ENCODE data around the gene UQCC3.
"Not testable (repeated sequence)": the region's sequence is repeated elsewhere in the genome, so short reads cannot be mapped to it uniquely, and the experiment has no call there.

Gene UQCC3

DNA sequence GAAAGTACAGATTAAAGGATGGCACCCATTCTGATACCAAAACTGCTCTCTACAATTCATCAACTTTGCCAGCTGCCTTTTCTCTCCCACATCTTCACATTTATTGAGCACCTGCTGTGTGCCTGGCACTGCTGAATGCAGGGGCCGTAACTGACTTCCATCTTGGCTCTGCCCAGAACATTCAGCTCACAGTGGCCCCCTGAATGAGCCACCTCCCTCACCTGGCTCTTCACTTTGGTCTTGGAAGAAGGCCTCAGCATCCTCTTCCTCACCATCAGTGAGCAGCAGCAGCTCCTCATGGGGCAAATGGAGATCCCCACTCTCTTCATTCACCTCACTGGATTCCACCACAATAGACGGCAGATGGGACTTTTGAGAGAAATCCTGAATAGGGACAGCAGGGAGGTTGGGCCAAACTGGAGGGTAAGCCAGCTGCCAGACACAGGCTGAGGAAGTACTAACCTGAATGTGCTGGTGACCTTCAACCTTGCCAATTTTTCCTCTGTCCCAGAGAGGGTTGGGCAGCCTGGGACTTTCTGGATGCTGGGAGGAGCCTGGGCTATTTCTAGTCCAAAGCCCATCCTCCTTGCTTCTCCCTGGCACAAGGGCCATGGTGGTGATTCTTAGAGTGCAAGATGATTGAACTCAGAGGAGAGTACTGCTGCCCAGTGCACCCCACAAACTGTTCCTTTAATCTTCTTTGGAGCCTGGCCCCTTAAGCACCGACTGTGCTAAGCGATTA is 1.9 kb upstream of the UQCC3 start:
- H3K27me3 ChIP-seq (ENCODE audit: control insufficient read depth, insufficient read depth, low read length) = no peaks in the 10 kb centered on the region
- H3K4me1 ChIP-seq (ENCODE audit: control insufficient read depth, insufficient read depth, low read length) = peaks cover 43% of the 10 kb centered on the region
- peaks cover 11% of the 10 kb centered on the region for H3K36me3 ChIP-seq (ENCODE audit: control insufficient read depth, insufficient read depth, low read length)
- no peaks in the 10 kb centered on the region for H3K9me3 ChIP-seq (ENCODE audit: control insufficient read depth, low read length)
- H3K9ac ChIP-seq (ENCODE audit: low read length) = peak overlapping the region; percentile 17
- no peak overlapping the region for H3K4me3 ChIP-seq (ENCODE audit: low read length)

DNA sequence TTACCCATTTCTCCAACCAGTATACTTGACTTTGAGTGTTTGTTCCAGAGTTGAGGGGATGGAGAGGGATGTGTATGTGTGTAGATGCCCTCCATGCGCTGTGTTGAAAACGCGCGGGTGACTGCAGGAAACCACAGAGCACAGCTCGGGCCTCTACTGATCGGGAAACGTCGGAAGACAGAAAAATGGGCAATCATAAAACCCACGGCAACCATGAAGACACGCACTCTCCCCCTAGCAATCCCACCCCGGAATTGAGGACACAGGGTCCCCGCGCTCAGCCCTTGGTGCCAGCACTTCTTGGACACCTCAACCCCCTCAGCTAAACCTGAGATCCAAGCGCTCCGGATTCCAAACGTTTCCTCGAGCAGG is 251 bp upstream of the UQCC3 start:
- Histone ChIP-seq H3K27me3 (ENCODE audit: control insufficient read depth, insufficient read depth, low read length) (no peaks in the 10 kb centered on the region), H3K4me3 (ENCODE audit: low read length) (peak overlapping the region; percentile 98), H3K36me3 (ENCODE audit: control insufficient read depth, insufficient read depth, low read length) (peaks cover 8% of the 10 kb centered on the region), H3K9ac (ENCODE audit: low read length) (peak overlapping the region; percentile 94), H3K9me3 (ENCODE audit: control insufficient read depth, low read length) (no peaks in the 10 kb centered on the region), H3K4me1 (ENCODE audit: control insufficient read depth, insufficient read depth, low read length) (peaks cover 40% of the 10 kb centered on the region)

DNA sequence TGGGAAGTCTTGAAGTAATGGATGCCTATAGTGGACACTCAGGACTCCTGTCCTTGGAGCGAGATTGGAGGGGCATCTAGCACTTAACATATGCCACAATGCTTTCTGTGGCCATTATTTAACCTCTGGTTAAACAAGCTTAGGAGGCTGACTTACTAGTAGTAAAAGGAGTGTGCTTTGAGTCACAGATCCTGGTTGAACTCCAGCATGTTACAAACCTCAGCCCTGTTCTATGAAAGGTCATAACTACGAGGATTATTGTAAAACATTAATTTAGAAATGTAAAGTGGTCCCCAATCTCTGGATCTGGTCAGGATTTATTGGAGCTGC is 1.7 kb downstream of the UQCC3 start:
- Histone ChIP-seq H3K4me1 (ENCODE audit: control insufficient read depth, insufficient read depth, low read length) (peaks cover 29% of the 10 kb centered on the region), H3K9ac (ENCODE audit: low read length) (peak overlapping the region; percentile 94), H3K36me3 (ENCODE audit: control insufficient read depth, insufficient read depth, low read length) (no peaks in the 10 kb centered on the region), H3K27me3 (ENCODE audit: control insufficient read depth, insufficient read depth, low read length) (no peaks in the 10 kb centered on the region), H3K9me3 (ENCODE audit: control insufficient read depth, low read length) (no peaks in the 10 kb centered on the region), H3K4me3 (ENCODE audit: low read length) (no peak overlapping the region)

DNA sequence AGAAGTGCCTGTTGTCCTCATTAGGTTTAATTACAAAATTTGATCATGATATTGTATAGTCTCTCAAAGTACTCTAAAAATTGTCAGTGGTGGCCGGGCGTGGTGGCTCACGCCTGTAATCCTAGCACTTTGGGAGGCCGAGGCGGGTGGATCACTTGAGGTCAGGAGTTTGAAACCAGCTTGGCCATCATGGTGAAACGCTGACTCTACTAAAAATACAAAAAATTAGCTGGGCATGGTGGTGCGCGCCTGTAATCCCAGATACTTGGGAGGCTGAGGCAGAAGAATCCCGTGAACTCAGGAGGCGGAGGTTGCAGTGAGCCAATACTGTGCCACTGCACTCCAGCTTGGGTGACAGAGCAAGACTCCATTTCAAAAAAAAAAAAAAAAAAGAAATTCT is 3.9 kb downstream of the UQCC3 start:
- not testable (repeated sequence) for H3K36me3 ChIP-seq (ENCODE audit: control insufficient read depth, insufficient read depth, low read length); H3K27me3 ChIP-seq (ENCODE audit: control insufficient read depth, insufficient read depth, low read length); H3K4me3 ChIP-seq (ENCODE audit: low read length); H3K9ac ChIP-seq (ENCODE audit: low read length); H3K9me3 ChIP-seq (ENCODE audit: control insufficient read depth, low read length)
- H3K4me1 ChIP-seq (ENCODE audit: control insufficient read depth, insufficient read depth, low read length) = peaks cover 17% of the 10 kb centered on the region

DNA sequence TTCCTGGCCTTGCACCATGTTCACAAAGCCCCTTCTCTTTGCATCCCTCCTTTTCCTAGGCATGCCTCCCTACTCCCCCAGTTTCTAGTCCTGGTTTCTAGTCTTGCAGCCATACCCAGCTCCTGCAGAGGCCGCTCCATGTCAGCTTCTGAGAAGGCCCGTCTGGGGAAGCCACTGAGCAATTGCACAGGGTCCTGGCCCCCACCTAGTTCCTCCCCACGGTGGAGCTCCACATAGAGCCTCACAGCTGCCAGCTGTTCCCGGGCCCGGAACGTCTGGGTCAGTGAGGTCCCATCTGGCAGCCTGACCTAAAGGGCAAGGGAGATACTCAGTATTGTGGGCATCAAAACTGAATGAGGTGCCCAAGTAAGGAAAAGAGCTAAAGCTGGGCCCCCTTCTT is 5.2 kb downstream of the UQCC3 start:
- H3K36me3 ChIP-seq (ENCODE audit: control insufficient read depth, insufficient read depth, low read length) = no peaks in the 10 kb centered on the region
- H3K27me3 ChIP-seq (ENCODE audit: control insufficient read depth, insufficient read depth, low read length) = no peaks in the 10 kb centered on the region
- H3K4me3 ChIP-seq (ENCODE audit: low read length) = no peak overlapping the region
- H3K9ac ChIP-seq (ENCODE audit: low read length) = no peak overlapping the region
- peaks cover 17% of the 10 kb centered on the region for H3K4me1 ChIP-seq (ENCODE audit: control insufficient read depth, insufficient read depth, low read length)
- H3K9me3 ChIP-seq (ENCODE audit: control insufficient read depth, low read length) = no peaks in the 10 kb centered on the region

DNA sequence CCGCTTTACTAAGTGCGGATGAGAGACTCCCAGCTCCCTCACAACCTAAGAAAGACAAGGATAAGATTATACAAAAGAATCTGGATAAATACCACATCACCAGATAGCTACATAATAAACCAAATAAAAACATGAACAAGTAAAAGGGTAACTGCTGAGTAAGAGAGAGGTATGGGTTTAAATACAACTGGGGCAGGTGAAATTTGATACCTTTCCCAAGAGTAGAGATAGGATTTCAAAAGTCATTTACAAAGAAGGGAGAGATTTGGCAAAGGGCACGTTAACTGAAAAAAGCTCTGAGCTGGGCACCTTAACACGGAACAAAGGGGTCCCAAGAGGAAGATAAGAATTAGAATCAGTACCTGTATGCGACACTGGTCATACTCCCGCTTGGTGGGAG is 5.7 kb downstream of the UQCC3 start:
- H3K9ac ChIP-seq (ENCODE audit: low read length) = no peak overlapping the region
- H3K27me3 ChIP-seq (ENCODE audit: control insufficient read depth, insufficient read depth, low read length) = no peaks in the 10 kb centered on the region
- no peaks in the 10 kb centered on the region for H3K9me3 ChIP-seq (ENCODE audit: control insufficient read depth, low read length)
- peaks cover 17% of the 10 kb centered on the region for H3K4me1 ChIP-seq (ENCODE audit: control insufficient read depth, insufficient read depth, low read length)
- no peak overlapping the region for H3K4me3 ChIP-seq (ENCODE audit: low read length)
- H3K36me3 ChIP-seq (ENCODE audit: control insufficient read depth, insufficient read depth, low read length) = no peaks in the 10 kb centered on the region

DNA sequence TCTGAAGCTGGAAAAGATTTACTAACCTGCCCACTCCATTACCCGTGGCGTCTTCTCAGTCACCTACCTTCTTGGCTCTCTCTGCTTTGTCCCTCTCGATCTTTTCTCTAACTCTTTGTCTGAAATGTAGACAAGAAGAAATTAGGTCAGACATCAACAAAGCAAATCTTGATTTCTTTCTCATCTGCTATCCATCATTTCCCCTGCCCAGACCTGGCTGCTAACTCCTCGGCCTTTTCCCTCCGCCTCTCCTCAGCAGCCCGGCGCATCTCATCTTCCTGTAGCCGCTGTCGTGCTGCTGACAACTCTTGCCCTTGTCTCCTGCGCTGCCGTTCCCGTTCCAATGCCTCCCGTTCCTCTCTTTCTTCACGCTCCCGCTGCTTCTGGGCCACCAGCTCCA is 6.2 kb downstream of the UQCC3 start:
- peaks cover 11% of the 10 kb centered on the region for H3K4me1 ChIP-seq (ENCODE audit: control insufficient read depth, insufficient read depth, low read length)
- no peaks in the 10 kb centered on the region for H3K36me3 ChIP-seq (ENCODE audit: control insufficient read depth, insufficient read depth, low read length)
- H3K9ac ChIP-seq (ENCODE audit: low read length) = peak overlapping the region; percentile 90
- no peaks in the 10 kb centered on the region for H3K27me3 ChIP-seq (ENCODE audit: control insufficient read depth, insufficient read depth, low read length)
- peak overlapping the region; percentile 84 for H3K4me3 ChIP-seq (ENCODE audit: low read length)
- H3K9me3 ChIP-seq (ENCODE audit: control insufficient read depth, low read length) = no peaks in the 10 kb centered on the region

DNA sequence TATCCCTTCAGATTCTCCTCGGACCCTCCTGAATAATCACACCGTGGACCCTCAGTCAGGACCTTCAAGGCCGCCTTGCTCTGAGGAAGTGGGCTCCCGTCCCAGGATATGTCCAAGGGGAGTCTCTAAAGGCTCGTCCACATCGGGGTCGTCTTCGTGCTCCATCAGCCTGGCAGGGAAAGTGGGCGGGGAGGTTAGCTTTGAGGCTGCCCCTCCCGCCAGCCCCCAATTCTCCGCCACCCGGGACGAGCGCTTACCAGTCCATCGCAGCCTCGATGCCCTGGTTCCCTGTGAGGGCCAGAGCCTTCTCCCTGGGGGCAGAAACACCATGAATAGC is 6.9 kb downstream of the UQCC3 start:
- peaks cover 7% of the 10 kb centered on the region for H3K4me1 ChIP-seq (ENCODE audit: control insufficient read depth, insufficient read depth, low read length)

DNA sequence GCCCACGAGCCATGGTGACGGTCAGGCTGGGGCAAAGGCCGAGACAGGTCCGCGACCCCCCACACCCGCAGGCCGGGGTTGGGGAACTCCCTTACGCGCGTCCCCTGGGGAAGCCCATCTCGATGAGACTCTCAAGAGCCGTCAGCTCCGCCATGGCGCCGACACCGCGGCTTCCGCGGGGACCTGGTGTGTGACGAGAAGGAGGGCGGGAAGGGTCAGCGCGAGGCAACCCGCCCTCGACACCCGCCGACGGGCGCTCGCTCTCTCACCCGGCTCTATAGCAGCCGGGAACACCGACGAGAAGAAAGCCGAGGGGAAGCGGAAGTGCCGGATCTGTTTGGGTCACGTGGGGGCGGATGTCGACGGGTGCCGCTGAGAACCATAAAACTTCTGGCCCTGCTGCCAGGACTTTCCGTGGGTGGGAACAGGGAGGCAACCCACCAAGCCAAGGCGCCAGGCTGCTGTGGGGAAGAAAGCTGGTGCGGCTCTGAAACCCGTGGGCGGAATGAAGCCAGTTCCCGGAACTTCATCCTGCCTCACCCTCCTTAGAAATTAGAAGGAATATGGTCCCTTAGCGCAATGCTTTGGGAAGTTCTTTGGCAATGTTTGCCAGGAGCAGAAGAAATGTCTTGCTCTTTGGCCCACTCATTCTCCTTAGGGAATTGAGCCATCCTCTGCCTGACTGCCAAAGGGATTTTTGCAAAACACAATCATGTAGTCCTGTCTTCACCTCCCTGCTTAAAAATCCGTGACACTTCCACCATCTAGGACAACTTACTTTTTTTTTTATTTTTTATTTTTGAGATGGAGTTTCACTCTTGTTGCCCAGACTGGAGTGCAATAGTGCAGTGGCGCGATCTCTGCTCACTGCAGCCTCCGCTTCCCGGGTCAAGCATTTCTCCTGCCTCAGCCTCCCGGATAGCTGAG is 7.6 kb downstream of the UQCC3 start, which contains the start of gene UBXN1:
TSS of gene UBXN1 (minus strand) at position 304 of the 927 bp plus-strand sequence. CDS start at position 154, 150 bp downstream.
- H3K9ac ChIP-seq (ENCODE audit: low read length) = peak within 1 kb of the TSS; percentile 90
- H3K27me3 ChIP-seq (ENCODE audit: control insufficient read depth, insufficient read depth, low read length) = no peaks in the 10 kb centered on the region
- H3K9me3 ChIP-seq (ENCODE audit: control insufficient read depth, low read length) = no peaks in the 10 kb centered on the region
- H3K4me3 ChIP-seq (ENCODE audit: low read length) = peak within 1 kb of the TSS; percentile 84
- H3K4me1 ChIP-seq (ENCODE audit: control insufficient read depth, insufficient read depth, low read length) = peaks cover 7% of the 10 kb centered on the region
- H3K36me3 ChIP-seq (ENCODE audit: control insufficient read depth, insufficient read depth, low read length) = no peaks in the 10 kb centered on the region

More for the DNA sequence above, 6.9 kb downstream of the UQCC3 start:
- H3K4me3 ChIP-seq (ENCODE audit: low read length) = peak overlapping the region; percentile 84
- peak overlapping the region; percentile 90 for H3K9ac ChIP-seq (ENCODE audit: low read length)
- H3K27me3 ChIP-seq (ENCODE audit: control insufficient read depth, insufficient read depth, low read length) = no peaks in the 10 kb centered on the region
- no peaks in the 10 kb centered on the region for H3K9me3 ChIP-seq (ENCODE audit: control insufficient read depth, low read length)
- H3K36me3 ChIP-seq (ENCODE audit: control insufficient read depth, insufficient read depth, low read length) = no peaks in the 10 kb centered on the region

DNA sequence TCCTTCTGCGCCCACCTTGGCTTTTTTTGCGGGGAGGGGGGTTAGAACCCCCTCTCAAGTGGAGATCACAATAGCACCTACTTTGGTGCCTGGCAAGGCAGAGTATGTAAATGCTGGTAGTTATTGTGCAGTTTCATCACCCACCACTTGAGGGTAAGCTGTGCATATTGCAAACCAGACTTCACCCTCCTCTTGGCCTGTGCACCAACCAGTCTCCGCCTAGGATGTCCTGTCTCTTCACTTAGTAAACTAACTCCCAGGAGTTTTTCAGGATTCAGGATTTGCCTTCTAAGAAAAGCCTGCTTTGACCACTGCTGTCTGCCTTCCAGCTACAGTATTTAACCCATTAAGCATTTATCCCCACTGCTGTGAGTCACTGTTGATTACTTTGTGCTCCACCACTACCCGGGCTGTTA is 9.4 kb downstream of the UQCC3 start:
- Histone ChIP-seq H3K36me3 (ENCODE audit: control insufficient read depth, insufficient read depth, low read length) (no peaks in the 10 kb centered on the region), H3K4me1 (ENCODE audit: control insufficient read depth, insufficient read depth, low read length) (peaks cover 7% of the 10 kb centered on the region), H3K9ac (ENCODE audit: low read length) (no peak overlapping the region), H3K27me3 (ENCODE audit: control insufficient read depth, insufficient read depth, low read length) (no peaks in the 10 kb centered on the region), H3K9me3 (ENCODE audit: control insufficient read depth, low read length) (no peaks in the 10 kb centered on the region), H3K4me3 (ENCODE audit: low read length) (no peak overlapping the region)

DNA sequence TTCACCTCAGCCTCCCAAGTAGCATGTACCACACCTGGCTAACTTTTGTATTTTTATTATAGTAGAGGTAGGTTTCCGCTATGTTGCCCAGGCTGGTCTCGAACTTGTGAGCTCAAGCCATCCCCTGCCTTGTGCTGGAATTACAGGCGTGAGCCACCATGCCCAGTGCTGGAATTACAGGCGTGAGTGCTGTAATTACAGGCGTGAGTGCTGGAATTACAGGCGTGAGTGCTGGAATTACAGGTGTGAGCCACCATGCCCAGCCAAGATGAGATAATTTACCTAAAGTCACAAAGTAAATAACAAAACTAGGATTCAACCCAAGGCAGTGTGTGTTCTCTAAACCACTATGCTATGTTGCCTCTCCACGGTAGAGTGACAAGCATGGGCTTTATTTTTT is 11.0 kb downstream of the UQCC3 start:
- H3K9ac ChIP-seq (ENCODE audit: low read length) = no peak overlapping the region
- no peaks in the 10 kb centered on the region for H3K36me3 ChIP-seq (ENCODE audit: control insufficient read depth, insufficient read depth, low read length)
- H3K4me3 ChIP-seq (ENCODE audit: low read length) = no peak overlapping the region

More for the DNA sequence above, 11.0 kb downstream of the UQCC3 start:
- no peaks in the 10 kb centered on the region for H3K9me3 ChIP-seq (ENCODE audit: control insufficient read depth, low read length)
- peaks cover 3% of the 10 kb centered on the region for H3K27me3 ChIP-seq (ENCODE audit: control insufficient read depth, insufficient read depth, low read length)
- H3K4me1 ChIP-seq (ENCODE audit: control insufficient read depth, insufficient read depth, low read length) = peaks cover 7% of the 10 kb centered on the region
